Right lobe of liver (tissue), 6 donors: ENCODE results near the gene RASGRF2. TPM values are rescaled to one million over a fixed set of nuclear protein-coding genes. Genes with fewer than 3 reads are reported as not detected.

ENCODE experiments used
- ATAC-seq, 4 donors: fragments of 200-7000 bp; cut with Tn5 transposase; one replicate each; pipeline ENCODE4 v1.9.1; 2020; ENCODE audit warnings: mild to moderate bottlenecking in 4 of 4, moderate library complexity in 4 of 4
- DNase-seq, 3 donors: peaks; one replicate each; pipeline ENCODE4 v3.0.0-alpha.2; 2020
- H3K27ac ChIP-seq, 3 donors: fragments of 200-600 bp; one replicate each; pipeline ENCODE4 v1.8.0; 2022
- H3K27me3 ChIP-seq, 2 donors: fragments of 200-600 bp; one replicate each; pipeline ENCODE4 v1.8.0; 2022
- H3K36me3 ChIP-seq, 4 donors: fragments of 200-600 bp; sonication (generic) in 1 of 4; one replicate each; pipeline versions ENCODE4 v1.5.1 to v1.8.0; 2017 to 2022; ENCODE audit warnings: control low read depth in 1 of 4
- H3K4me1 ChIP-seq, 4 donors: fragments of 200-600 bp; sonication (generic) in 1 of 4; one replicate each; pipeline versions ENCODE4 v1.5.1 to v1.8.0; 2017 to 2022; ENCODE audit warnings: control low read depth in 1 of 4
- H3K4me3 ChIP-seq, 3 donors: fragments of 200-600 bp; one replicate each; pipeline ENCODE4 v1.8.0; 2022
- H3K9me3 ChIP-seq, 4 donors: fragments of 200-600 bp; sonication (generic) in 1 of 4; one replicate each; pipeline versions ENCODE4 v1.5.1 to v1.8.0; 2017 to 2022; ENCODE audit warnings: control low read depth in 1 of 4
- POLR2A ChIP-seq: fragments of 450-650 bp; IDR thresholded peaks from one replicate; pipeline ENCODE4 v1.6.1; 2017; ENCODE audit warnings: antibody characterized with exemption, mild to moderate bottlenecking
- WGBS: methylation state at CpG from one replicate; pipeline ENCODE4 v1.1.6; 2018; ENCODE audit warnings: low coverage, low lambda C conversion rate; ENCODE audit not compliant: insufficient coverage; ENCODE audit errors: missing lambda C conversion rate; 5-methylcytosine and 5-hydroxymethylcytosine counted together
- intact Hi-C, 2 donors: fragments of 100-400 bp; cut with DNase I; formaldehyde crosslinking; loops; one replicate each; pipeline versions ENCODE4 v1.11.2 to v1.14.1; 2022
- total RNA-seq, 6 experiments: library from RNA; depleted of rRNA in 2 of 6; stranded (reverse); fragments of >200 nt in 2 of 6; fragmentation: NEBNext Ultra II Directional in 3 of 6; extraction: Animal tissue kit (Norgen Biotek cat#: 25700) in 3 of 6; gene quantifications; one replicate each; pipeline versions ENCODE4 v1.1.0 to v1.2.4, GENCODE V29; 2016 to 2023
- TF ChIP-seq, protein P1 (sequence below), 4 donors: fragments of 200-600 bp in 3 of 4; fragments of 450-650 bp in 1 of 4; IDR thresholded peaks; one replicate each; pipeline versions ENCODE4 v1.5.1 to v1.8.0; 2016 to 2022; ENCODE audit warnings: antibody characterized with exemption in 4 of 4, mild to moderate bottlenecking in 2 of 4
- donor health status: DM: no; HTN: yes; CAD: no.
- donor health status: DM: no; HTN: no; CAD: no.
- donor health status: DM: no; HTN: no; CAD: no.
- donor health status: DM: no; HTN: yes; CAD: no.
- donor health status: DM: no; HTN: yes; CAD: no.

RASGRF2 gene
- total RNA-seq, 6 experiments from 2014 or later = 0.20 to 0.61 (median 0.36) TPM

DNA sequence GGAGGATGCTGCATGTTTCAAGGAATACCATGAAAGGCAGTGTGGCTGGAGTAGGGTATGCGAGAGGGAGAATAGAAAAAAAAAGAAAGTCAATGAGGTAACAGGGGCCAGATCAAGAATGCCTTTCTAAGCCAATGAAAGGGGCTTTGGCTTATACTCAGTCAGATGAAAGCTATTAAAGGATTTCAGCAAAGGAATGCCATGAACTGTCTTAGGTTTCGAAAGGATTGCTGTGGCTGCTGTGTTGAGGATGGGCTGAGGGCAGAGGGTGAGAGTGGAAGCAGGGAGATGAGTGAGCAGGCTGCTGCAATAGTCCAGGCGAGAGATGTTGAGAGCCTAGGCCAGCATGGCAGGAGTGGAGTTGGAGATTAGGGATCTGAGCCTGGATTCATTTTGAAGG is 137.6 kb downstream of the RASGRF2 start:
- intact Hi-C loops = no loop called here
- Histone ChIP-seq H3K4me3 (no peak overlapping the region), H3K27me3 (no peaks in the 10 kb centered on the region), H3K36me3 (no peaks in the 10 kb centered on the region), H3K4me1 (no peaks in the 10 kb centered on the region), H3K9me3 (no peaks in the 10 kb centered on the region), H3K27ac (no peak overlapping the region)
- 90% methylated on average over 3 of the region's 3 CpGs for WGBS
- ATAC-seq (no peak), DNase-seq (no peak)
- TF ChIP-seq, protein P1, sequence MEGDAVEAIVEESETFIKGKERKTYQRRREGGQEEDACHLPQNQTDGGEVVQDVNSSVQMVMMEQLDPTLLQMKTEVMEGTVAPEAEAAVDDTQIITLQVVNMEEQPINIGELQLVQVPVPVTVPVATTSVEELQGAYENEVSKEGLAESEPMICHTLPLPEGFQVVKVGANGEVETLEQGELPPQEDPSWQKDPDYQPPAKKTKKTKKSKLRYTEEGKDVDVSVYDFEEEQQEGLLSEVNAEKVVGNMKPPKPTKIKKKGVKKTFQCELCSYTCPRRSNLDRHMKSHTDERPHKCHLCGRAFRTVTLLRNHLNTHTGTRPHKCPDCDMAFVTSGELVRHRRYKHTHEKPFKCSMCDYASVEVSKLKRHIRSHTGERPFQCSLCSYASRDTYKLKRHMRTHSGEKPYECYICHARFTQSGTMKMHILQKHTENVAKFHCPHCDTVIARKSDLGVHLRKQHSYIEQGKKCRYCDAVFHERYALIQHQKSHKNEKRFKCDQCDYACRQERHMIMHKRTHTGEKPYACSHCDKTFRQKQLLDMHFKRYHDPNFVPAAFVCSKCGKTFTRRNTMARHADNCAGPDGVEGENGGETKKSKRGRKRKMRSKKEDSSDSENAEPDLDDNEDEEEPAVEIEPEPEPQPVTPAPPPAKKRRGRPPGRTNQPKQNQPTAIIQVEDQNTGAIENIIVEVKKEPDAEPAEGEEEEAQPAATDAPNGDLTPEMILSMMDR (IDR thresholded peaks at IDR 0.05) = no peak
- TF ChIP-seq POLR2A = no peak

DNA sequence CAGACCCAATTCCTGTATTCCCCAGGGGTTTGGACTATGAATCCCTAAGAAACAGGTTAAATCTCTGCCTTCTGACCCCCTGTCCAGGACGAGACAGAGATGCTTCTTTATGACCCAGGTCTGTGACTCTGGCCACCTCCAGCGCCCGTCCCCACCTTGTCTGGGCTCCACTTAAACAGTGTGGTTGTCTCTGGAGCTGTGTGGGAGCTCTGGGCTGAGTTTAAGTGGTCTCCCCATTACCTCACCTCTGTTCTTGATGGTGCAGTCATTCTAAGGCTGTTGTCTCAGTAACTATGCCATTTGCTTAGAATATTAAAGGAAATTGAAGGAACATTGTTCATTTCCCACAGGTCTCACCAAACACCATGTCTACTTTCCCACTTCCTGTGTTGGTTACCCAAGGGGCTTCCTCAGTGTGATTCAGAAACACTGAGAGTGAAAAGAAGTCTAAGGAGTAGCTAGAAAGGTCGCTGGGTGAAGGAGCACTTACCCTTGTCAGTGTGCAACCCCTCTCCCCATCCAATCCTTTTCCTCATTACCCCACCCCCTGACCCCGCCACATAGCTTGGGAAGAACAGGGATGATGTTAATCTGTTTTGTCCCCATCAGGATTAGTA is 145.2 kb downstream of the RASGRF2 start:
- Histone ChIP-seq H3K27ac (no peak overlapping the region), H3K4me3 (no peak overlapping the region), H3K9me3 (no peaks in the 10 kb centered on the region), H3K27me3 (no peaks in the 10 kb centered on the region), H3K36me3 (no peaks in the 10 kb centered on the region), H3K4me1 (no peaks in the 10 kb centered on the region)
- intact Hi-C loops = no loop called here
- DNase-seq (no peak), ATAC-seq (no peak)
- TF ChIP-seq, protein P1 (IDR thresholded peaks at IDR 0.05) = no peak
- no peak for TF ChIP-seq POLR2A
- 51% methylated on average over 2 of the region's 5 CpGs for WGBS

DNA sequence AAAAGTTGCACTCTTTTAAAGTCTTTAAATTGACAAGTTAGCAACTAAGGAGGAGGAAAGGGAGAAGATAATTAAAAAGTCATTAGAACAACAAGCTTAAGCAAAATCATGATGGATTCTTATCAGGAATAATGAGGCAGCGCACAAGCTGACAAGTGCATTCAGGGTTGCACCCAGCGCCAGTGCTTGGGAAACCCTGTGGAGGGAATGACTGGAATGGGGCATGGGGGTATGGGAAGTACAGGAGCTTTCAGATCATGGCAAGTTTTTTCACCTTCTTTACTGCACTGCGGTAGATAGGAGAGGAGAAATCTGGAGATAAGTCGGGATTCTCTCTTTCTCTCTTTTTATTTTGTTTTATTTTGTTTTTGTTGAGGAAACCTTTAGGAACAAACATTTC is 155.1 kb downstream of the RASGRF2 start:
- no peak overlapping the region for H3K27ac ChIP-seq
- no peak for TF ChIP-seq POLR2A
- TF ChIP-seq, protein P1 (IDR thresholded peaks at IDR 0.05) = no peak
- H3K9me3 ChIP-seq = no peaks in the 10 kb centered on the region
- WGBS = 100% methylated on average over 3 of the region's 4 CpGs
- intact Hi-C loops = no loop called here
- H3K27me3 ChIP-seq = no peaks in the 10 kb centered on the region
- no peaks in the 10 kb centered on the region for H3K4me1 ChIP-seq
- DNase-seq = no peak
- H3K4me3 ChIP-seq = no peak overlapping the region
- no peaks in the 10 kb centered on the region for H3K36me3 ChIP-seq
- no peak for ATAC-seq

DNA sequence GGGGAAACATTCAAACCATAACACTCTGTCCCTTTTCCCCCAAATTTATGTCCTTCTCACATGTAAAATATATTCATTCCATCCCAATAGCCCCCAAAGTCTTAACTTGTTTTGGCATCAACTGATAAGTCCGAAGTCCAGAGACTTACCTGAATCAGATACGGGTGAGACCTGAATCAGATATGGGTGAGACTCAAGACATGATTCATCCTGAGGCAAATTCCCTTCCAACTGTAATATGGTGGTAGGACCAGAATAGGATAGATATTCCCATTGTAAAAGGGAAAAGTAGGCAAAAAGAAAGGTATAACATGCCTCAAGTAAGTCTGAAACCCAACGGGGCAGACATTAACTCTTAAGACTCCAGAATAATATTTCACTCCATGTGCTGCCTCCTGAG is 157.4 kb downstream of the RASGRF2 start:
- H3K27ac ChIP-seq = no peak overlapping the region
- DNase-seq = no peak
- 74% methylated on average over 3 of the region's 3 CpGs for WGBS

More for the DNA sequence above, 157.4 kb downstream of the RASGRF2 start:
- no peaks in the 10 kb centered on the region for H3K27me3 ChIP-seq
- peaks cover 0 to 12% (median 0%) of the 10 kb centered on the region in 4 donors for H3K4me1 ChIP-seq
- ATAC-seq = no peak
- H3K36me3 ChIP-seq = no peaks in the 10 kb centered on the region
- no peaks in the 10 kb centered on the region for H3K9me3 ChIP-seq
- no peak overlapping the region for H3K4me3 ChIP-seq
- TF ChIP-seq POLR2A = no peak
- TF ChIP-seq, protein P1 (IDR thresholded peaks at IDR 0.05) = no peak
- intact Hi-C loops = no loop called here
